HG03442 (cell line): ENCODE data around the gene ZNHIT2.

Source experiments
- ATAC-seq: cut with Tn5 transposase; IDR thresholded peaks from one replicate; pipeline ENCODE4 v1.9.1; 2021; ENCODE audit warnings: mild to moderate bottlenecking, moderate library complexity; ENCODE audit not compliant: unreplicated experiment

Gene ZNHIT2

DNA sequence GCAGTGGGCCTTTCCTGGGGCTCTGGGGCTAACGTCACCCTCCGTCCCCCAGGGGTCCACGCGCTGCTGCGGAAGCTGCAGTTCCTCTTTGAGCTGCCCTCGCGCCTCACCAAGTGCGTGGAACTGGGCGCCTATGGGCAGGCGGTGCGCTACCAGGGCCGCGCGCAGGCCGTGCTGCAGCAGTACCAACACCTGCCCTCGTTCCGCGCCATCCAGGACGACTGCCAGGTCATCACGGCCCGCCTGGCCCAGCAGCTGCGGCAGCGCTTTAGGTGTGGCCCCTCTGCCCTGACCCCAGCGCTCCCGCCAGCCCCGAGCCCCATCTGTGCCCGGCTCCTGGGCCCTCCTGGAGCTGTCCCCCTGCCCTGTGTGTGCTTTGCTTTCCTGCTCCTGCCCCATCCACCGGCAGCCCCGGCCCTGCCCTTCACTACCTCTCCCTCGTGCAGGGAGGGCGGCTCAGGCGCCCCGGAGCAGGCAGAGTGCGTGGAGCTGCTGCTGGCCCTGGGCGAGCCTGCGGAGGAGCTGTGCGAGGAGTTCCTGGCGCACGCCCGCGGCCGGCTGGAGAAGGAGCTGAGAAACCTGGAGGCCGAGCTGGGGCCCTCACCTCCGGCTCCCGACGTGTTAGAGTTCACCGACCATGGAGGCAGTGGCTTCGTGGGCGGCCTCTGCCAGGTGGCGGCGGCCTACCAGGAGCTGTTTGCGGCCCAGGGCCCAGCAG is 9.6 kb downstream of the ZNHIT2 start:
- ATAC-seq = no peak

DNA sequence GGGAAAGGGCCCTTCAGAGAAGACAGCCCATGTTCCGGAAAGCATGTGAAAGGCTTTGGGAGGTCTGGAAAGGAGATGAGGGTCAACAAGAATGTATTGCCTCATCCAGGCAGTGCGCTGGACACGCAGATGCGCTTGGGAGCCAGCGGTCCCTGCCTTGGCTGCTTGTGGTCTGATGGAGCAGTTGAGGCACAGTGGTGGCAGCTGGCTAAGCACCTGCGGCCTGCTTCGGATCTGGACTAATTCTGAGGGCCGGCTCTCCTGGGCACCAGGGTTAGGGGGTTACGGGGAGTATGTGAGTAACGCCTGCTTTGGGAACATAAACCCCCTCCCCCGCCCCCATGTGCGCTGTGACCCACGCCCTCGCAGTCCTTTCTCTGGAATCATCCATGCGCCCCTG is 10.4 kb downstream of the ZNHIT2 start:
- no peak for ATAC-seq

DNA sequence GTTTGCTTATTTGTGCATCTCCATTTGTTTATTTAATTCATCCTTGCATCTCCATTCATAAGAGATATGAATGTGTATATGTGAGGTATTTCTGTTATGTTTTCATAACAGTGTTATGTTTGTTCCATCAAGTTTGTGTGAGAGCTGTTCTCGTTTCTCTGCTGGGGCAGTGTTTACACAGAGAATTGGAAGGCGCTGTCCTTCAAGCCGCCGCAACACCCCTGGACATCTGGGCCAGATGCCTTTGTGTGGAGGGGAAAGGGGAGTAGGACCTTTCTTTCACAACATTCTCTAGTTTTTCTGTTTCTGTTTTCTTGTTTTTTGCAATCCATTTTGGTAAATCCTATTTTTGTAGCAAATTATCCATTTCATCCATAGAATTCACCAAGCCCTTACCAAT is 12.9 kb downstream of the ZNHIT2 start:
- no peak for ATAC-seq

DNA sequence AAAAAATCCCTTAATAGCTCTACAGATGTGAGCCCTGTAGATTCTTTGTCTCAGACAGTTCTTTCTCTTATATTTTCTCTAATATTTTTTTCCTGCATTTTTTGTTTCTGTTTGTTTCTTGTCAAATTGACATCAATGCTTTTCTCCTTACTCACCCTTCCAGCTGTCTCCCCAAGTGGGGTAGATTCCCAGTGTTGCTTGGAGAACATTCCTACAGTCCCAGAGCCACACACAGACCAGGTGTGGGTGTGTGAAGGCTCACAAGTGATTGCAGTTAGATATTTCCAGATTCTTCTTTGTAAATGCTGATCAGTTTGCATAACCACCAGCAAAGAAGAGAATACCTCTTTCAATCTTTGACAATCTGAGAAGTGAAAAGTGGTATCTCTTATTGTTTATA is 14.0 kb downstream of the ZNHIT2 start:
- ATAC-seq = no peak

DNA sequence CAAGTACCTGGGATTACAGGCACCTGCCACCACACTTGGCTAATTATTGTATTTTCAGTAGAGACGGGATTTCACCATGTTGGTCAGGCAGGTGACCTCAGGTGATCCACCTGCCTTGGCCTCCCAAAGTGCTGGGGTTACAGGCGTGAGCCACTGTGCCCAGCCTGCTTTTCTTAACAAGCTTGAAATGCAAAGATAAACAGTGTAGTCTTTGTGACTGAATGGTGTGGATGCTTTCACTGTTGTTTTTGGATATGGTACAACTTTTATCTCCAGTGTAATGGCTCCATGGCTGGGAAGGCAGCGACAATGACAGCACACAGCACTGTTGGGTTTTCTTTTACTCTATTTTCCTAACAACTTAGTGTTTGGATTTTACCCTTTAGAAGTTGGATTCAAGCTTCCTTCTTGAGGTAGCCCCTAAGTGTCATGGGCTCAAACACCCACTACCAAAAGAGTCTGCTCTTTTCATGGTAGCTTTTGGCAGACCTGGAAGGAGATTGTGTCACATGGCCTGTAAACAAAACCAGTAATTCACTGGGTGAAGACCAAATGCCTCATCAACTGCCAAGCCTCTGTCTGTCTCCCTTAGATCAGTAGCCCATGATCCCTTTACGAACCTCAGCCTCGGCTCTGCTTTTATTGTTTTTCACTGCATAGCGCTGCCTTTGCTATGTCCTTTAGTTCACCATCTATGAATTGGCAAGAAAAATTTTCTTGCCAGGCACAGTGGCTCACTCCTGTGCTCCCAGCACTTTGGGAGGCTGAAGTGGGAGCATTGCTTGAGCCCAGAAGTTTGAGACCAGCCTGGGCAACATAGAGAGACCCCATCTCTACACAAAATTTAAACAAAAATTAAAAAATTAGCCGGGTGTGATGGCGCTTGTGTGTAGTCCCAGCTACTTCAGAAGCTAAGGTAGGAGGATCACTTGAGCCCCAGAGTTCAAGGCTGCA is 15.1 kb downstream of the ZNHIT2 start:
- no peak for ATAC-seq

DNA sequence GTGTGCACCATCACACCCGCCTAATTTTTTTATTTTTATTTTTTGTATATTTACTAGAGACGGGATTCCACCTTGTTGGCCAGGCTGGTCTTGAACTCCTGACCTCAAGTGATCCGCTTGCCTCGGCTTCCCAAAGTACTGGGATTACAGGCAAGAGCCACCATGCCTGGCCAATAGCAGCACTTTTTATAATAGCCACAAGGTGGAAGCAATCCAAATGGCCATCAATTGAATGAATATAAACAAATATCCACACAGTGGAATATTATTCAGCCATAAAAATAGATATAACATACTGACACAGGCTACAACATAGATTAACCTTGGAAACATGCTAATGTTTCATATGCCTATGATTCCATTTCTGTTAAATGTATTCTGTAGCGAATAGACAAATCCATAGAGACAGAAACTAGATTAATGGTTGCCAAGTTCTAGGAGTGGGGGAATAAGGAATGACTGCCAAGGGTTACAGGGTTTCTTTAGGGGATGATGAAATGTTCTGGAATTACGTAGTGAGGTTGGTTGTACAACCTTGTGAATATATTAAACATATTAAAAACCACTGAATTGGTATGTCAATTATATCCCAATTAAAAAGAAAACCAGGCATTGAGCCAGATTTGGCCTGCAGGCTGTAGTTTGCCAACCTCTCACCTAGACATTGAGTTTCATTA is 16.7 kb downstream of the ZNHIT2 start:
- no peak for ATAC-seq

DNA sequence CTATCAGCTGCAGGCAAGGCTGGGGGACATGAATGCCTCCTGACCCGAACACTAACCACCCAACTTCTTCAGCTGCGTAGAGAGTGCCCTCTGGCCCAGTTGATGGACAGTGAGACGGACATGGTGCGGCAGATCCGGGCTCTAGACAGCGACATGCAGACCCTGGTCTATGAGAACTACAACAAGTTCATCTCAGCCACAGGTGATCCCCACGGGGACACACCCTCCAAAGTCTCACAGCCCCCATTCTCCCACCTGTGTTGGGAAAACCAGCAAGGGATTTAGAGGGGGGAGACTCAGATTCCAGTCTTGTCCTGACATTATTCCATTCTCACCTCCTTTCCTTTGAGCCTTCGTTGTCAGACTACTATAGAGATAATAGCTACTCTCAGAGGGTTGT is 20.6 kb downstream of the ZNHIT2 start:
- no peak for ATAC-seq

DNA sequence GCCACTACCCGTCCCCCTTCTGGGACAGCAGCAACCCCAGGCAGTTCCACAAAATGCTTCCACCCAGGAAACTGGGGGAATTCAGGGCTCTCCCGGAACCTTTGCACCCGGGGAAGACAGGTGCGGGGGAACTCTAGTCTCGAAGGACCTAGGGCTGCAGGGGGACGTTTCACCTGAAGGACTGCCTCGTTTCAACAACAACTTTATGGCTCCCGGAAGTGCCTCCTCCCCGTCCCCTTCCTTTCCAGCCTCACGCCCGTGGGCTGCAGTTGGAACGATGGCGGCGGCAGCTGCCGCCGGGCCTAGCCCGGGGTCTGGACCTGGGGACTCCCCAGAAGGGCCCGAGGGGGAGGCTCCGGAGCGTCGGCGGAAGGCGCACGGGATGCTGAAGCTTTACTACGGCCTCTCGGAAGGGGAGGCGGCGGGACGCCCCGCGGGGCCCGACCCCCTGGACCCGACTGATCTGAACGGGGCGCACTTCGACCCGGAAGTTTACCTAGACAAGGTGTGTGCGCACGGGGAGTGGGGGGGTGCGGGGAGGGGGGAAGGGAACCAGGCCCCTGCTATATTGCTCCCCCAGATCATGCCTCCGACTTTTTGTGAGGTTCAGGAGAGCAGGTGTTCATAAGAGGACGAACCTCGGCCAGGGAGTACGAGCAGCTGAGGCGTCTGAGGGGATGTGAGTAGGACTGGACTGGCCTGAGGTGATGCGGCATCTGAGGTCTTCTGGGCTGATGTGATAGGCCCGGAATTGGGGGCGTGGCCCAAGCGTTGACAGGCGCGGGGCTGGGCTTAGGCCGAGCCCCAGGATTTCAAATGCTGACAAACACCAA is 21.3 kb downstream of the ZNHIT2 start, which contains the start of gene VPS51:
Gene VPS51, plus strand, starts transcription at position 241 of the 833 bp plus-strand sequence. Its CDS starts 37 bp downstream, at position 278.
- ATAC-seq = peak; percentile 75

DNA sequence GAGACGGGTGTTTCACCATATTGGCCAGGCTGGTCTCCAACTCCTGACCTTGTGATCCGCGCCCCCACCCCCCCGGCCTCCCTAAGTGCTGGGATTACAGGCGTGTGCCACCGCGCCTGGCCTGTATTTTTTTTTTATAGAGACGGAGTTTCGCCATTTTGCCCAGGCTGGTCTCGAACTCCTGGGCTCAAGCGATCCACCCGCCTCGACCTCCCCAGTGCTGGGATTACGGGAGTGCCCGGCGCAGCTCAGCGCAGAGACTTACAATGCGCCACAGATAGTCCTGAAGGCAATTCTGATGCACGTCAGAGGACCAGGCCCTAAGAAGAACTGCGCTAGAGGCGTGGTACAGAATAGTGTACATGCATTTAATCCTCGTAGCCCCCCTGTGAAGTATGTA is 22.1 kb downstream of the ZNHIT2 start:
- ATAC-seq = no peak

DNA sequence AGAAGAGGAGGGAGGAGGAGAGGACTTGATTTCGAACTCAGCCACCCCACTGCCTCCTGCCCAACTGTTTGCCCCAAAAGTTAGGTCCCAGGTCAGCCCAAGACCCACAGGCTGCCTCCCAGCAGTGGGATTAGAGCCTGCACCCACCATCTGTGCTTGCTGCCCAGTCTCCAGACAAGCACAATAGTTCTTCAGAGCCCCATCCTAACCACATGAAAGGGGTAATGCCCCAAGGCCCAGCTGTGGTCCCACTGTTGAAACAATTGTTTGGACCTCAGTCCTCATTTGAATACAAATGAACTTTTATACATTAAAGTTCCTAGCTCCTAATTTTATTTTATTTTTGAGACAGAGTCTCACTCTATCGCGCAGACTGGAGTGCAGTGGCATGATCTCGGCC is 26.9 kb downstream of the ZNHIT2 start:
- ATAC-seq = no peak

DNA sequence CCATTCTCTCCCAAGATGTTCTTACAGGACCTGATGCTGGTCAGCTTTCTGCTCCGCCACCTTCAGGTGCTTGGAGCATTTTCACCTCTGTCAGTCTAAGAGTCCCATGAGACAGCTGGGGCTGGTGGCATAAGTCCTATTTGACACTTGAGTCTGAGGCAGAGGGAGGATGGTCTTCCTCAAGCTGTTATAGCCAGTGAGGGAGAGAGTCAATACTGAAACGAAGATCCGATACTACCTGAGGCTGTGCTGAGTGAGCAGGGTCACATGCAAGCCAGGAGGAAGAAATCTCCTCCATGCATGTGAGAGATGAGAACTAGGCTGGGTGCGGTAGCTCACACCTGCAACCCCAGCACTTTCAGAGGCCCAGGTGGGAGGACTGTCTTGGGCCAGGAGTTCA is 27.9 kb downstream of the ZNHIT2 start:
- ATAC-seq = no peak

DNA sequence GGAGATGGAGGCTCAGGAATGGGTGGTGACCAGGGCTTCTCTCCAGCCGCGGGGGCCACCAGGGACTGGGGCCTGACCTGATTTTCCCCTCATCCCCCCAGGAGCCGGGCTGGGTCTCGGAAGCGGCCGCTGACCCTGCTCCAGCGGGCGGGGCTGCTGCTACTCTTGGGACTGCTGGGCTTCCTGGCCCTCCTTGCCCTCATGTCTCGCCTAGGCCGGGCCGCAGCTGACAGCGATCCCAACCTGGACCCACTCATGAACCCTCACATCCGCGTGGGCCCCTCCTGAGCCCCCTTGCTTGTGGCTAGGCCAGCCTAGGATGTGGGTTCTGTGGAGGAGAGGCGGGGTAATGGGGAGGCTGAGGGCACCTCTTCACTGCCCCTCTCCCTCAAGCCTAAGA is 29.7 kb downstream of the ZNHIT2 start:
- ATAC-seq = no peak

DNA sequence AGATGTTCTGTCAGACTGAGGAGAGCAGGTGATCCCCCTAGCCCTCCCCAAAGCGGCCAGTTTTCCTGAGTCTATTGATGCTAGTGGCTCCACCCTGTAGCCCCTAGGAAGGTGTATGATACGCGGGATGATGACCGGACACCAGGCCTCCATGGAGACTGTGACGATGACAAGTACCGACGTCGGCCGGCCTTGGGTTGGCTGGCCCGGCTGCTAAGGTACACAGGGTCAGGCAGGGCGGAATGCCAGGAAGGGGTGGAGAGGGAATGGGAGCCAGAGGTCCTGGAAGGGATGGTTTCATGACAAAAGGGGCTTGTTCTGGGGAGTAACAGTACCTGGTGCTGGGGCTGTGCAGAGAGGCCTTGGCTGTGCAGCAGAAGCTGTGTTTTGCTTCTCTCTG is 30.3 kb downstream of the ZNHIT2 start:
- no peak for ATAC-seq

DNA sequence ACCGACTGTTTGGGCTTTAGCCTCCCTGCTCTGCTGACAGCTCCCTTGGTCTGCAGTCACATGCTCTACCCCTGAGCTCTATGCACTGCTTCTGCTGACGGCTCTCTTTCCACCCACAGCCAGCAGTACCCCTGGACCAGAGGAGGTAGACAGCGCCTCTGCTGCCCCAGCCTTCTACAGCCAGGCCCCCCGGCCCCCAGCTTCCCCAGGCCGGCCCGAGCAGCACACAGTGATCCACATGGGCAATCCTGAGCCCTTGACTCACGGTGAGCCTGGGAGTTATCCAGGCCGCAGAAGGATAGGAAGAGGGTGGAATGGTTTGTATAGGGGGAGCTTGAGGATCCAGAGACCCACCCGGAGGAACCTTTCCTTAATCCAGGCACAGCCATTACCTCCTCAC is 30.7 kb downstream of the ZNHIT2 start:
- ATAC-seq = no peak

DNA sequence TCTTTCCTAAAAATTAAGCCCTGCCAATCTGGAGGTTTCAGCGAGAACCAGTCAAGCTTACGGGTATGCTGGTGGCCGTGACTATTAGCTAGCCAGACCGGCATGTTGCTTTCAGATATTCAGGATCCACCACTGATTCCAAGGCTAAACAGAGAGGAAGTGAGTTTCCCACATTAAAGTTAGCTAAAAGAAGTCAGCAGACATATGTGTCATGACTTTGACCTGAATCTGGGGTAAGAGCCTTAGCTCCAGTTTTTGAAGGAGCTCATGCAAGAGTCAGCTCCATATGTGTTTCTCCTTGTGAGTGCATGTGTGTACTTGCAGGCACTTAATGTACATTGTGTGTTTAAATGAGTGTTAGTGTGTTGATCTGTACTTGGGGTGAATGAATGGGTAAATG is 32.1 kb downstream of the ZNHIT2 start:
- ATAC-seq = no peak

DNA sequence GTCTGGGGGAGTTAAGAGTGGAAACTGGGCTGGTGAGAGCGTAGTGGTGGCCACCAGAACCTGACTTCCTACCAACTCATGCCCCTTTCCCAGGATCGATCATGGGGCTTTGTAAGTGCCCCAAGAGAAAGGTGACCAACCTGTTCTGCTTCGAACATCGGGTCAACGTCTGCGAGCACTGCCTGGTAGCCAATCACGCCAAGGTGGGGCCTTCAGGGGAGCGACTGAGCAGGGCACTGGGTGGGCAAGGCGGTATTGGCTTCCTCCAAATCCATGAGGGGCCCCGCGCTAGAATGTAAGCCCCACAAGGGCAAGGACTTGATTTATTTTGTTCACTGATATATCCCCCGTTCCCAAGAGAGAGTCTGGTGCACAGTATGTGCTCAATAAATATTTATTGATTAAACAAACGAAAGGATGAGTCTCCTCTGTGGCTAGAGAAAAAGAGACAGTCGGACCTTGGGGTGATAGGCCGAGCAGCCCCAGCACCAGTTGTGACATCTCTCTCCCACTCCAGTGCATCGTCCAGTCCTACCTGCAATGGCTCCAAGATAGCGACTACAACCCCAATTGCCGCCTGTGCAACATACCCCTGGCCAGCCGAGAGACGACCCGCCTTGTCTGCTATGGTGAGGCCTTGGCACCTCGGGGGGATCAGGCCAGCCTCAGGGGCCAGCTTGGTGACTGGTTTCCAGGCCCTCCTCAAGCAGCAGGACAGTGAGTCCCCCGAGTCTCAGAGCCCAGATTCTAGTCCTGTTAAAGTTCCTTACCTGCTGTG is 32.7 kb downstream of the ZNHIT2 start:
- ATAC-seq = no peak

DNA sequence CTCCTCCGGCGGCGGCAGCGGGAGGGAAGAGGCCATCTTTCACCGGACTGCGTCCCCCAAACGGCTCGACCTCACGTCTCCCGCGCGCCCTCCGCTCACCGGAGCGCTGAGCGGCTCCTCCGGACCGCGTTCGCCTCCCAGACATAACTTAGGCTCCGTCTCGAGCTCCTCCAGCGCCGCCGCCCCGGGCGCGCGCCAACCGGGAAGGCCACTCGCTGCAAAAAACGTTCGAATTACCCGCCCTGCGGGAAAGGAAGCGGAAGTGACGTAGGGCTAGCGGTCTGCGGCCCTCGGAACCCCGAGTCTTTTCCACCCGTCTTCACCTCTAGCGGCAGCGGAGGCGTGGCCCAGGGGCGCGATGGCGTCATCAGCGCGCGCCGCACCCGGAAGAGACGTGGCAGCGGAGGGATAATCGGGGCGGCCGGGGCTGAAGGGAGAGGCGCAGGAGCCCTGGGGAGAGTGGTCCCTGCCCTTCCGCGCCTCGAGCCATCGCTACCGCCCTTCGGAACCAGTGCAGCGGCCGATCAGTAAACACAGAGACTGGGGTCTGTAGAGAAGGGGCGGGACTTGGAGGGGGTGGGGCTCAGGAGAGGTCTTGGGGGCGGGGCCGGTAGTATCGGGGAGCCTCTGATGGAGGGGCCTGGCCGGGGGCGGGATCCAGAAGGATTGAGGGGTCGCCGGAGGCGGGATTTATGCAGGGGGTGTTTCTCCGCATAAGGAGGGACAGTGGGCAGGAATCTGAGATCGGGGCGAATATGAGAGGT is 33.5 kb downstream of the ZNHIT2 start, which contains the start of the genes CDCA5 and ZFPL1:
Gene CDCA5, minus strand, starts transcription at position 207 of the 764 bp plus-strand sequence. Its CDS starts 62 bp downstream, at position 145.
Gene ZFPL1, plus strand, starts transcription at position 389 of the 764 bp plus-strand sequence. CDS start 477 bp downstream, outside the sequence.
- peak; percentile 71 for ATAC-seq

DNA sequence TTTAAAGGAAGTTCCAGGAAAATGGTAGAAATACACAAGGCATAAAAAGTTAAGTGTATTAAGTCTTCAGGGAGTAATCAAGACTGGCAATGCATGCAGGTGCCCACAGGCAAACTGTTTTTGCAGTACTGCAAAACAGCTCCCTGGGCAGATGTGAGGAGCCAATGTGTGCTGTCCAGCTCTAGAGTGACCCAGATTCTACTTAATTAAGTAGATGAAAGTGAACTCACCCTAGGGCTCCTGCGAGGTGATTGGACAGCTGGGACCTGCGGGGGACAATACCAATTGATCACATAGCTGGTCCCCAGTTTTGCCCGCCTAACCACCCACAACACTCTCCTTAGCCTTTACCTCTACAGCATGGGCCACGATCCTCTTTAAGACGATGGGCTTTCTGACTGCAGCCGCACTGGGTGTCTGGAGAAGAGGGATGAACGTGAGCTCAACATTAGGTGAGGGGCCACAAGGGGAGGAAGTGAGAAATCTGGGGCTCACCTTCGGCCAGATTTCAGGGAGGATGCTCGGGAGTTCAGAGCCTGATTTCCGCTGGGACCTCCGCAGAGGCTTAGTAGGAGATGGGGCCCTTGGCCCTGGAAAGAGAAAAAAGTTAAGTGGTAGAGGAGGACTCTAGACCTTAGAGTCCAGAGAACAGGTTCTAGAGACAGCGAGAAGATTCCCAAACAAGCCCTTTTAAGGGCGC is 34.2 kb downstream of the ZNHIT2 start:
- ATAC-seq = peak; percentile 16
